CD4-positive, alpha-beta memory T cell (primary cell): ENCODE data around the gene C4BPB. TPM values are rescaled to one million over a fixed set of nuclear protein-coding genes. Genes with fewer than 3 reads are reported as not detected.

Experiments
- CTCF ChIA-PET: fragments of 350-600 bp; sonication (Branson Sonifier 250); formaldehyde crosslinking; loops from one replicate; lab custom pipeline; 2021; ENCODE audit warnings: inconsistent platforms; ENCODE audit not compliant: partially characterized antibody; lab: Charles Lee
- POLR2A ChIA-PET: fragments of 350-600 bp; sonication (Branson Sonifier 250); formaldehyde crosslinking; loops from one replicate; lab custom pipeline; 2021; ENCODE audit not compliant: partially characterized antibody; lab: Charles Lee
- DNase-seq, 5 donors: peaks; one replicate each; pipeline versions ENCODE4 v3.0.0 to v3.0.0-alpha.2; 2020 to 2022; ENCODE audit warnings: mixed read lengths in 1 of 5
- H3K27ac ChIP-seq: one replicate; pipeline ENCODE4 v1.7.0; 2013; ENCODE audit warnings: low read depth, low read length
- H3K27me3 ChIP-seq: 2 replicates; pipeline ENCODE4 v1.7.0; 2013; ENCODE audit warnings: mild to moderate bottlenecking, low read length, moderate library complexity; ENCODE audit not compliant: insufficient read depth
- H3K36me3 ChIP-seq: 2 replicates; pipeline ENCODE4 v1.7.0; 2013; ENCODE audit warnings: mild to moderate bottlenecking, low read length, moderate library complexity; ENCODE audit not compliant: insufficient read depth
- H3K4me1 ChIP-seq: 2 replicates; pipeline ENCODE4 v1.7.0; 2013; ENCODE audit warnings: mild to moderate bottlenecking, low read length, moderate library complexity; ENCODE audit not compliant: insufficient read depth
- H3K4me3 ChIP-seq, 2 donors: one replicate each; pipeline ENCODE4 v1.7.0; 2013; ENCODE audit warnings: low read length in 2 of 2, mild to moderate bottlenecking in 1 of 2
- H3K9me3 ChIP-seq, 2 donors: one replicate each; pipeline ENCODE4 v1.7.0; 2013; ENCODE audit warnings: low read length in 2 of 2, control low read depth in 1 of 2; ENCODE audit not compliant: control insufficient read depth in 1 of 2
- H3K27ac Mint-ChIP-seq, 7 donors: one replicate each; pipeline ENCODE4 v1.8.0; 2020 to 2021; ENCODE audit warnings: mixed read lengths in 7 of 7, mild to moderate bottlenecking in 6 of 7, inconsistent platforms in 3 of 7, moderate library complexity in 3 of 7
- H3K27me3 Mint-ChIP-seq, 2 donors: one replicate each; pipeline ENCODE4 v1.8.0; 2020 to 2021; ENCODE audit warnings: mixed read lengths in 2 of 2
- H3K36me3 Mint-ChIP-seq, 2 donors: one replicate each; pipeline ENCODE4 v1.8.0; 2020 to 2021; ENCODE audit warnings: mixed read lengths in 2 of 2, inconsistent platforms in 1 of 2, mild to moderate bottlenecking in 1 of 2
- H3K4me1 Mint-ChIP-seq, 4 donors: one replicate each; pipeline ENCODE4 v1.8.0; 2020 to 2021; ENCODE audit warnings: mixed read lengths in 4 of 4, mild to moderate bottlenecking in 1 of 4
- H3K4me3 Mint-ChIP-seq, 8 donors: one replicate each; pipeline ENCODE4 v1.8.0; 2020 to 2021; ENCODE audit warnings: mixed read lengths in 8 of 8, mild to moderate bottlenecking in 7 of 8, moderate library complexity in 6 of 8, inconsistent platforms in 3 of 8
- H3K9me3 Mint-ChIP-seq, 8 donors: one replicate each; pipeline ENCODE4 v1.8.0; 2020 to 2021; ENCODE audit warnings: mixed read lengths in 8 of 8, mild to moderate bottlenecking in 5 of 8, inconsistent platforms in 3 of 8, moderate library complexity in 1 of 8
- intact Hi-C: fragments of 100-400 bp; cut with micrococcal nuclease; formaldehyde crosslinking; loops from one replicate; pipeline ENCODE4 v1.15.1; 2023
- polyA plus RNA-seq, 2 donors: library from polyadenylated mRNA; unstranded; fragments of 300-500 nt; fragmentation: Illumina TruSeq; gene quantifications; one replicate each; pipeline ENCODE4 v1.2.3, GENCODE V29; 2021
- total RNA-seq, 2 experiments: library from RNA; stranded (reverse); gene quantifications; one replicate each; pipeline ENCODE4 v1.2.3, GENCODE V29; 2021

C4BPB gene
- total and polyA plus RNA-seq, 4 experiments from 2014 or later: 0.35 to 0.90 TPM; not detected in 2

GRCh38 chr1:207131163-207131562 lies 42.5 kb downstream of the C4BPB start:
- ChIA-PET POLR2A (no interaction called here), CTCF (no interaction called here)
- Histone ChIP-seq H3K4me3 (no peak overlapping the region), H3K36me3 (no peaks in the 10 kb centered on the region), H3K27me3 (no peaks in the 10 kb centered on the region), H3K9me3 (peaks cover 0 to 10% of the 10 kb centered on the region in 2 donors), H3K4me1 (no peaks in the 10 kb centered on the region), H3K27ac (no peak overlapping the region)
- Mint-ChIP-seq H3K4me1 (no peaks in the 10 kb centered on the region), H3K27ac (no peak overlapping the region), H3K4me3 (no peak overlapping the region), H3K9me3 (peaks cover 3 to 41% (median 35%) of the 10 kb centered on the region in 8 donors), H3K36me3 (peaks cover 0 to 5% of the 10 kb centered on the region in 2 donors), H3K27me3 (peaks cover under 1 to 4% of the 10 kb centered on the region in 2 donors)
- intact Hi-C loops: no loop called here
- DNase-seq: no peak

- no peaks in the 10 kb centered on the region for H3K4me1 Mint-ChIP-seq
- peaks cover 0 to 20% (median 13%) of the 10 kb centered on the region in 8 donors for H3K9me3 Mint-ChIP-seq
- no peaks in the 10 kb centered on the region for H3K27me3 ChIP-seq
- ChIA-PET POLR2A (no interaction called here), CTCF (no interaction called here)
- no peaks in the 10 kb centered on the region for H3K36me3 ChIP-seq
- no peaks in the 10 kb centered on the region for H3K36me3 Mint-ChIP-seq
- no peak overlapping the region for H3K4me3 Mint-ChIP-seq
- no peak for DNase-seq
- no peaks in the 10 kb centered on the region for H3K9me3 ChIP-seq
- H3K27me3 Mint-ChIP-seq: peaks cover 3 to 5% of the 10 kb centered on the region in 2 donors
- H3K4me3 ChIP-seq: no peak overlapping the region
- no peak overlapping the region for H3K27ac Mint-ChIP-seq
- intact Hi-C loops: no loop called here
- H3K27ac ChIP-seq: no peak overlapping the region
- H3K4me1 ChIP-seq: no peaks in the 10 kb centered on the region
These were observed 45.9 kb downstream of the C4BPB start for GRCh38 chr1:207134581-207134980.

- no peaks in the 10 kb centered on the region for H3K4me1 ChIP-seq
- ChIA-PET CTCF (no interaction called here), POLR2A (no interaction called here)
- no peak overlapping the region for H3K4me3 ChIP-seq
- peaks cover 2 to 16% of the 10 kb centered on the region in 2 donors for H3K27me3 Mint-ChIP-seq
- peaks cover 0 to 8% (median 0%) of the 10 kb centered on the region in 8 donors for H3K9me3 Mint-ChIP-seq
- no peaks in the 10 kb centered on the region for H3K36me3 Mint-ChIP-seq
- H3K9me3 ChIP-seq: no peaks in the 10 kb centered on the region
- no peaks in the 10 kb centered on the region for H3K27me3 ChIP-seq
- no peak overlapping the region for H3K27ac Mint-ChIP-seq
- intact Hi-C loops: no loop called here
- H3K4me3 Mint-ChIP-seq: no peak overlapping the region
- H3K27ac ChIP-seq: no peak overlapping the region
- H3K4me1 Mint-ChIP-seq: no peaks in the 10 kb centered on the region
- H3K36me3 ChIP-seq: no peaks in the 10 kb centered on the region
- no peak for DNase-seq
These were observed 51.0 kb downstream of the C4BPB start for GRCh38 chr1:207139616-207140015.

GRCh38 chr1:207140536-207140935 lies 51.9 kb downstream of the C4BPB start:
- Mint-ChIP-seq H3K27me3 (peaks cover 4 to 18% of the 10 kb centered on the region in 2 donors), H3K4me3 (no peak overlapping the region), H3K36me3 (no peaks in the 10 kb centered on the region), H3K9me3 (peaks cover 0 to 5% (median 0%) of the 10 kb centered on the region in 8 donors), H3K27ac (no peak overlapping the region), H3K4me1 (no peaks in the 10 kb centered on the region)
- POLR2A ChIA-PET: no interaction called here
- H3K4me3 ChIP-seq: no peak overlapping the region
- H3K4me1 ChIP-seq: no peaks in the 10 kb centered on the region
- CTCF ChIA-PET: interaction anchor here (1.5 kb wide), 1 partner anchor 265 kb away, joined by 5 read pairs; no protein-coding TSS in a partner anchor
- no peaks in the 10 kb centered on the region for H3K9me3 ChIP-seq
- intact Hi-C loops: no loop called here
- no peak for DNase-seq
- H3K36me3 ChIP-seq: no peaks in the 10 kb centered on the region
- H3K27me3 ChIP-seq: no peaks in the 10 kb centered on the region
- H3K27ac ChIP-seq: no peak overlapping the region

- no peak overlapping the region for H3K27ac Mint-ChIP-seq
- H3K4me3 Mint-ChIP-seq: no peak overlapping the region
- peaks cover 13 to 21% of the 10 kb centered on the region in 2 donors for H3K27me3 Mint-ChIP-seq
- H3K36me3 Mint-ChIP-seq: no peaks in the 10 kb centered on the region
- Histone ChIP-seq H3K27me3 (no peaks in the 10 kb centered on the region), H3K4me1 (no peaks in the 10 kb centered on the region), H3K27ac (no peak overlapping the region), H3K9me3 (no peaks in the 10 kb centered on the region), H3K4me3 (no peak overlapping the region), H3K36me3 (no peaks in the 10 kb centered on the region)
- ChIA-PET CTCF (no interaction called here), POLR2A (no interaction called here)
- DNase-seq: no peak
- H3K4me1 Mint-ChIP-seq: no peaks in the 10 kb centered on the region
- intact Hi-C loops: no loop called here
- peaks cover 0 to 8% (median 0%) of the 10 kb centered on the region in 8 donors for H3K9me3 Mint-ChIP-seq
These were observed 56.9 kb downstream of the C4BPB start for GRCh38 chr1:207145401-207146058.

Other genes with a start within 250 kb of the C4BPB start
- not detected for gene IL20, start 223.2 kb upstream of the C4BPB start, total RNA-seq
- not detected for gene IL20, start 223.2 kb upstream of the C4BPB start, polyA plus RNA-seq
- gene IL24, start 191.4 kb upstream of the C4BPB start, total RNA-seq: not detected
- 10 to 100 TPM; 20.3 to 29.6 TPM for gene IL24, start 191.4 kb upstream of the C4BPB start, polyA plus RNA-seq
- 100 to 1,000 TPM; 554 to 588 TPM for gene FCMR, start 166.9 kb upstream of the C4BPB start, total RNA-seq
- 100 to 1,000 TPM; 493 to 558 TPM for gene FCMR, start 166.9 kb upstream of the C4BPB start, polyA plus RNA-seq
- not detected for gene PIGR, start 142.4 kb upstream of the C4BPB start, total RNA-seq
- not detected for gene PIGR, start 142.4 kb upstream of the C4BPB start, polyA plus RNA-seq
- not detected for gene FCAMR, start 118.4 kb upstream of the C4BPB start, total RNA-seq
- gene FCAMR, start 118.4 kb upstream of the C4BPB start, polyA plus RNA-seq: not detected
- gene C1orf116, start 56.1 kb upstream of the C4BPB start, total RNA-seq: under 1 TPM in 1 of 2 experiments, not detected in 1; 0.14 TPM
- not detected for gene C1orf116, start 56.1 kb upstream of the C4BPB start, polyA plus RNA-seq
- 10 to 100 TPM in 1 of 2 experiments, 1 to 10 TPM in 1; 9.7 to 10.0 TPM for gene YOD1, start 37.7 kb upstream of the C4BPB start, total RNA-seq
- under 1 TPM; 0.47 to 0.48 TPM for gene YOD1, start 37.7 kb upstream of the C4BPB start, polyA plus RNA-seq
- gene PFKFB2, start 35.6 kb upstream of the C4BPB start, total RNA-seq: 1 to 10 TPM; 1.4 to 1.9 TPM
- gene PFKFB2, start 35.6 kb upstream of the C4BPB start, polyA plus RNA-seq: under 1 TPM; 0.40 to 0.77 TPM
- not detected for gene C4BPA, start 15.4 kb downstream of the C4BPB start, total RNA-seq
- not detected for gene C4BPA, start 15.4 kb downstream of the C4BPB start, polyA plus RNA-seq
- 10 to 100 TPM; 69.0 to 77.3 TPM for gene CD55, start 232.8 kb downstream of the C4BPB start, total RNA-seq
- 10 to 100 TPM; 73.2 to 92.1 TPM for gene CD55, start 232.8 kb downstream of the C4BPB start, polyA plus RNA-seq